ENCODE results near the gene YIPF7.

The YIPF7 gene

GRCh38 chr4:44616621-44617020 lies 34.8 kb downstream of the YIPF7 start:
- no peak for ATAC-seq

- no peak for ATAC-seq
Measured at GRCh38 chr4:44583393-44583792, 68.0 kb downstream of the YIPF7 start.

- no peak for ATAC-seq
Measured at GRCh38 chr4:44580231-44580630, 71.2 kb downstream of the YIPF7 start.

GRCh38 chr4:44578954-44579353 lies 72.5 kb downstream of the YIPF7 start:
- ATAC-seq, result no peak

Data from activated CD4-positive, CD25-positive, alpha-beta regulatory T cell treated with anti-CD3 and anti-CD28 coated beads, Interleukin-2, amount 50 U/mL, for 24 hours (primary cell).